Peyer's patch (tissue), 4 donors: Measurements from ENCODE around the gene ZHX3.

ENCODE experiments used
- CTCF ChIP-seq, 6 experiments: fragments of 450-650 bp in 4 of 6; fragments of 200-600 bp in 2 of 6; sonication (generic) in 1 of 6; IDR thresholded peaks; one replicate each; pipeline ENCODE4 v1.5.1; 2017 to 2019; ENCODE audit warnings: antibody characterized with exemption in 6 of 6, mild to moderate bottlenecking in 3 of 6, moderate library complexity in 1 of 6
- POLR2A ChIP-seq, 2 donors: fragments of 450-650 bp; IDR thresholded peaks; one replicate each; pipeline ENCODE4 v1.5.1; 2017; ENCODE audit warnings: antibody characterized with exemption in 2 of 2, mild to moderate bottlenecking in 2 of 2, moderate library complexity in 2 of 2

GRCh38 chr20:41185013-41185757 is 132.3 kb downstream of the ZHX3 start:
- TF ChIP-seq CTCF (IDR thresholded peaks at IDR 0.05) (no peak), POLR2A (IDR thresholded peaks at IDR 0.05) (no peak)
